Rectal smooth muscle tissue (tissue), 1 donor: ENCODE results near the gene RFPL2.

Experiments
- H3K27ac ChIP-seq: one replicate; pipeline ENCODE4 v1.7.0; 2013; ENCODE audit warnings: low read depth, low read length, inconsistent platforms
- H3K27me3 ChIP-seq: one replicate; pipeline ENCODE4 v1.7.0; 2013; ENCODE audit warnings: low read length; ENCODE audit not compliant: control insufficient read depth, insufficient read depth
- H3K36me3 ChIP-seq: one replicate; pipeline ENCODE4 v1.7.0; 2013; ENCODE audit warnings: low read length; ENCODE audit not compliant: control insufficient read depth, insufficient read depth
- H3K4me1 ChIP-seq: one replicate; pipeline ENCODE4 v1.7.0; 2013; ENCODE audit warnings: low read length; ENCODE audit not compliant: control insufficient read depth, insufficient read depth
- H3K4me3 ChIP-seq: one replicate; pipeline ENCODE4 v1.7.0; 2013; ENCODE audit warnings: low read length
- H3K9ac ChIP-seq: one replicate; pipeline ENCODE4 v1.7.0; 2013; ENCODE audit warnings: low read length

Gene RFPL2

GRCh38 chr22:32204856-32205722 lies at the start of gene RFPL2:
Gene RFPL2, minus strand, starts transcription at chr22:32205073. Its CDS starts 2,622 bp downstream, at chr22:32202451.
- H3K4me3 ChIP-seq: no peak within 1 kb of the TSS
- no peaks in the 10 kb centered on the region for H3K27me3 ChIP-seq
- no peak within 1 kb of the TSS for H3K9ac ChIP-seq
- no peaks in the 10 kb centered on the region for H3K4me1 ChIP-seq
- H3K36me3 ChIP-seq: no peaks in the 10 kb centered on the region
- no peak within 1 kb of the TSS for H3K27ac ChIP-seq

- Histone ChIP-seq H3K4me1 (no peaks in the 10 kb centered on the region), H3K36me3 (no peaks in the 10 kb centered on the region), H3K9ac (no peak overlapping the region), H3K4me3 (no peak overlapping the region), H3K27ac (no peak overlapping the region), H3K27me3 (no peaks in the 10 kb centered on the region)
Measured at GRCh38 chr22:32249231-32249630, 44.4 kb upstream of the RFPL2 start.

- Histone ChIP-seq H3K27me3 (no peaks in the 10 kb centered on the region), H3K36me3 (no peaks in the 10 kb centered on the region), H3K9ac (no peak overlapping the region), H3K4me1 (no peaks in the 10 kb centered on the region), H3K4me3 (no peak overlapping the region), H3K27ac (no peak overlapping the region)
Measured at GRCh38 chr22:32248276-32248675, 43.4 kb upstream of the RFPL2 start.

GRCh38 chr22:32246166-32246565 lies 41.3 kb upstream of the RFPL2 start:
- H3K36me3 ChIP-seq: no peaks in the 10 kb centered on the region
- no peak overlapping the region for H3K4me3 ChIP-seq
- H3K27ac ChIP-seq: no peak overlapping the region
- no peaks in the 10 kb centered on the region for H3K27me3 ChIP-seq
- no peak overlapping the region for H3K9ac ChIP-seq
- no peaks in the 10 kb centered on the region for H3K4me1 ChIP-seq

- Histone ChIP-seq H3K4me1 (no peaks in the 10 kb centered on the region), H3K27me3 (no peaks in the 10 kb centered on the region), H3K27ac (no peak overlapping the region), H3K36me3 (no peaks in the 10 kb centered on the region), H3K9ac (no peak overlapping the region), H3K4me3 (no peak overlapping the region)
Measured at GRCh38 chr22:32245042-32245441, 40.2 kb upstream of the RFPL2 start.

- Histone ChIP-seq H3K4me1 (no peaks in the 10 kb centered on the region), H3K9ac (no peak overlapping the region), H3K4me3 (no peak overlapping the region), H3K27me3 (no peaks in the 10 kb centered on the region), H3K27ac (no peak overlapping the region), H3K36me3 (no peaks in the 10 kb centered on the region)
Measured at GRCh38 chr22:32244547-32244946, 39.7 kb upstream of the RFPL2 start.

- H3K4me3 ChIP-seq: no peak overlapping the region
- no peak overlapping the region for H3K9ac ChIP-seq
- no peak overlapping the region for H3K27ac ChIP-seq
- H3K36me3 ChIP-seq: no peaks in the 10 kb centered on the region
- no peaks in the 10 kb centered on the region for H3K27me3 ChIP-seq
- no peaks in the 10 kb centered on the region for H3K4me1 ChIP-seq
Measured at GRCh38 chr22:32240461-32240860, 35.6 kb upstream of the RFPL2 start.

- H3K27me3 ChIP-seq: no peaks in the 10 kb centered on the region
- no peaks in the 10 kb centered on the region for H3K36me3 ChIP-seq
- no peaks in the 10 kb centered on the region for H3K4me1 ChIP-seq
- H3K9ac ChIP-seq: no peak overlapping the region
- no peak overlapping the region for H3K4me3 ChIP-seq
- no peak overlapping the region for H3K27ac ChIP-seq
Measured at GRCh38 chr22:32237906-32238305, 33.0 kb upstream of the RFPL2 start.

GRCh38 chr22:32236970-32237369 lies 32.1 kb upstream of the RFPL2 start:
- no peaks in the 10 kb centered on the region for H3K36me3 ChIP-seq
- H3K4me3 ChIP-seq: no peak overlapping the region
- no peak overlapping the region for H3K27ac ChIP-seq
- H3K9ac ChIP-seq: no peak overlapping the region
- H3K27me3 ChIP-seq: no peaks in the 10 kb centered on the region
- H3K4me1 ChIP-seq: no peaks in the 10 kb centered on the region

GRCh38 chr22:32233091-32233490 lies 28.2 kb upstream of the RFPL2 start:
- no peaks in the 10 kb centered on the region for H3K4me1 ChIP-seq
- H3K27ac ChIP-seq: no peak overlapping the region
- no peak overlapping the region for H3K9ac ChIP-seq
- no peaks in the 10 kb centered on the region for H3K36me3 ChIP-seq
- H3K27me3 ChIP-seq: no peaks in the 10 kb centered on the region
- H3K4me3 ChIP-seq: no peak overlapping the region

- no peaks in the 10 kb centered on the region for H3K4me1 ChIP-seq
- no peaks in the 10 kb centered on the region for H3K27me3 ChIP-seq
- H3K9ac ChIP-seq: no peak overlapping the region
- no peaks in the 10 kb centered on the region for H3K36me3 ChIP-seq
- H3K27ac ChIP-seq: no peak overlapping the region
- no peak overlapping the region for H3K4me3 ChIP-seq
Measured at GRCh38 chr22:32232191-32232830, 27.4 kb upstream of the RFPL2 start.

- H3K9ac ChIP-seq: no peak overlapping the region
- H3K36me3 ChIP-seq: no peaks in the 10 kb centered on the region
- H3K27ac ChIP-seq: no peak overlapping the region
- H3K4me1 ChIP-seq: no peaks in the 10 kb centered on the region
- no peak overlapping the region for H3K4me3 ChIP-seq
- H3K27me3 ChIP-seq: no peaks in the 10 kb centered on the region
Measured at GRCh38 chr22:32226326-32227104, 21.6 kb upstream of the RFPL2 start.
